Vagina (tissue), 2 donors: ENCODE data around the gene ROR1. TPM values are rescaled to one million over a fixed set of nuclear protein-coding genes. Genes with fewer than 3 reads are reported as not detected.

ENCODE experiments used
- DNase-seq, 2 donors: peaks; one replicate each; pipeline ENCODE4 v3.0.0-alpha.2; 2017; ENCODE audit errors: extremely low spot score in 2 of 2
- H3K27ac ChIP-seq: fragments of 200-600 bp; sonication (generic); one replicate; pipeline ENCODE4 v1.5.1; 2019
- H3K27me3 ChIP-seq: fragments of 200-600 bp; sonication (generic); one replicate; pipeline ENCODE4 v1.5.1; 2019
- H3K36me3 ChIP-seq, 2 donors: fragments of 200-600 bp; sonication (generic); one replicate each; pipeline ENCODE4 v1.5.1; 2017 to 2019
- H3K4me1 ChIP-seq: fragments of 200-600 bp; sonication (generic); one replicate; pipeline ENCODE4 v1.5.1; 2019
- H3K4me3 ChIP-seq, 2 donors: fragments of 200-600 bp; sonication (generic); 1 replicate in 1 of 2; 2 replicates in 1 of 2; pipeline ENCODE4 v1.5.1; 2016 to 2019
- H3K9me3 ChIP-seq: fragments of 200-600 bp; sonication (generic); one replicate; pipeline ENCODE4 v1.5.1; 2019
- CTCF ChIP-seq, 3 experiments: fragments of 450-650 bp in 2 of 3; fragments of 200-600 bp in 1 of 3; sonication (generic) in 1 of 3; IDR thresholded peaks; one replicate each; pipeline ENCODE4 v1.5.1; 2017 to 2019; ENCODE audit warnings: antibody characterized with exemption in 3 of 3, mild to moderate bottlenecking in 2 of 3, moderate library complexity in 2 of 3
- POLR2A ChIP-seq, 2 donors: fragments of 450-650 bp; IDR thresholded peaks; one replicate each; pipeline ENCODE4 v1.6.1; 2017; ENCODE audit warnings: antibody characterized with exemption in 2 of 2, mild to moderate bottlenecking in 2 of 2, moderate library complexity in 2 of 2
- POLR2AphosphoS5 ChIP-seq, 2 donors: sonication (generic); formaldehyde crosslinking; IDR thresholded peaks; one replicate each; pipeline ENCODE4 v1.9.0; 2017; ENCODE audit warnings: antibody characterized with exemption in 2 of 2, mild to moderate bottlenecking in 2 of 2, low read depth in 1 of 2; ENCODE audit not compliant: insufficient read depth in 1 of 2
- intact Hi-C: fragments of 100-400 bp; cut with DNase I; formaldehyde crosslinking; loops from one replicate; pipeline ENCODE4 v1.15.1; 2023
- total RNA-seq: library from RNA; depleted of rRNA; stranded (reverse); fragments of >200 nt; gene quantifications from one replicate; pipeline ENCODE4 v1.2.3, GENCODE V29; 2016

ROR1 gene
- total RNA-seq, 1 donor from 2014 or later: 11.0 TPM

- Histone ChIP-seq H3K4me3 (no peak overlapping the region), H3K27ac (no peak overlapping the region), H3K4me1 (no peaks in the 10 kb centered on the region), H3K9me3 (no peaks in the 10 kb centered on the region), H3K36me3 (no peaks in the 10 kb centered on the region), H3K27me3 (no peaks in the 10 kb centered on the region)
- no peak for DNase-seq
- intact Hi-C loops: no loop called here
- TF ChIP-seq CTCF (IDR thresholded peaks at IDR 0.05): no peak
- no peak for TF ChIP-seq POLR2AphosphoS5 (IDR thresholded peaks at IDR 0.05; ENCODE audit: insufficient read depth in 1 of 2, low read depth in 1 of 2)
- TF ChIP-seq POLR2A (IDR thresholded peaks at IDR 0.05): no peak
Measured at GRCh38 chr1:63991685-63992084, 217.9 kb downstream of the ROR1 start.

GRCh38 chr1:64000021-64000420 lies 226.2 kb downstream of the ROR1 start:
- no peak overlapping the region for H3K4me3 ChIP-seq
- no peaks in the 10 kb centered on the region for H3K4me1 ChIP-seq
- H3K27me3 ChIP-seq: no peaks in the 10 kb centered on the region
- DNase-seq: no peak
- H3K27ac ChIP-seq: no peak overlapping the region
- no peaks in the 10 kb centered on the region for H3K9me3 ChIP-seq
- no peaks in the 10 kb centered on the region for H3K36me3 ChIP-seq
- intact Hi-C loops: no loop called here
- TF ChIP-seq CTCF (IDR thresholded peaks at IDR 0.05) (no peak), POLR2AphosphoS5 (IDR thresholded peaks at IDR 0.05; ENCODE audit: insufficient read depth in 1 of 2, low read depth in 1 of 2) (no peak), POLR2A (IDR thresholded peaks at IDR 0.05) (no peak)

- no peak for DNase-seq
- H3K36me3 ChIP-seq: no peaks in the 10 kb centered on the region
- H3K27me3 ChIP-seq: no peaks in the 10 kb centered on the region
- no peak overlapping the region for H3K27ac ChIP-seq
- intact Hi-C loops: no loop called here
- H3K4me1 ChIP-seq: no peaks in the 10 kb centered on the region
- no peak overlapping the region for H3K4me3 ChIP-seq
- TF ChIP-seq CTCF (IDR thresholded peaks at IDR 0.05) (no peak), POLR2A (IDR thresholded peaks at IDR 0.05) (no peak), POLR2AphosphoS5 (IDR thresholded peaks at IDR 0.05; ENCODE audit: insufficient read depth in 1 of 2, low read depth in 1 of 2) (no peak)
- H3K9me3 ChIP-seq: no peaks in the 10 kb centered on the region
Measured at GRCh38 chr1:64001038-64001437, 227.2 kb downstream of the ROR1 start.

GRCh38 chr1:64004451-64005025 lies 230.7 kb downstream of the ROR1 start:
- H3K9me3 ChIP-seq: no peaks in the 10 kb centered on the region
- no peak overlapping the region for H3K4me3 ChIP-seq
- no peak for TF ChIP-seq CTCF (IDR thresholded peaks at IDR 0.05)
- no peaks in the 10 kb centered on the region for H3K4me1 ChIP-seq
- DNase-seq: no peak
- H3K27me3 ChIP-seq: no peaks in the 10 kb centered on the region
- intact Hi-C loops: no loop called here
- no peak overlapping the region for H3K27ac ChIP-seq
- no peaks in the 10 kb centered on the region for H3K36me3 ChIP-seq

GRCh38 chr1:64005801-64006200 lies 232.0 kb downstream of the ROR1 start:
- Histone ChIP-seq H3K27ac (no peak overlapping the region), H3K27me3 (no peaks in the 10 kb centered on the region), H3K4me3 (no peak overlapping the region), H3K4me1 (no peaks in the 10 kb centered on the region), H3K9me3 (no peaks in the 10 kb centered on the region), H3K36me3 (no peaks in the 10 kb centered on the region)
- no peak for DNase-seq
- intact Hi-C loops: no loop called here
- no peak for TF ChIP-seq CTCF (IDR thresholded peaks at IDR 0.05)
- no peak for TF ChIP-seq POLR2A (IDR thresholded peaks at IDR 0.05)
- no peak for TF ChIP-seq POLR2AphosphoS5 (IDR thresholded peaks at IDR 0.05; ENCODE audit: insufficient read depth in 1 of 2, low read depth in 1 of 2)
